Measurements from ENCODE around the gene SRCIN1. TPM values are rescaled to one million over a fixed set of nuclear protein-coding genes. Genes with fewer than 3 reads are reported as not detected.
A peak's percentile ranks its signal among the peaks of the same experiment; 100 is the strongest.

SRCIN1 gene
- total RNA-seq, 1 experiment from 2014 or later, result 6.9 TPM

GRCh38 chr17:38579934-38580333 lies 25.8 kb downstream of the SRCIN1 start:
- no CpG with 5 or more reads among the region's 7 CpGs for WGBS (ENCODE audit: extremely low coverage, insufficient read length, low lambda C conversion rate)
- H3K36me3 Mint-ChIP-seq (ENCODE audit: insufficient read depth in 1 of 3, low read depth in 3 of 3), result no peaks in the 10 kb centered on the region

More at GRCh38 chr17:38579934-38580333, 25.8 kb downstream of the SRCIN1 start:
- Histone ChIP-seq H3K18ac (ENCODE audit: insufficient read length, low read depth, low read length) (no peak overlapping the region), H4K91ac (ENCODE audit: insufficient read length, low read depth, low read length) (no peak overlapping the region), H2BK5ac (ENCODE audit: insufficient read length, low read length) (no peak overlapping the region), H3K23me2 (ENCODE audit: insufficient read length, low read depth, low read length, poor library complexity, severe bottlenecking) (peaks cover 7% of the 10 kb centered on the region), H3T11ph (ENCODE audit: low read length) (no peak overlapping the region), H3K79me1 (ENCODE audit: insufficient read depth, low read depth, low read length, poor library complexity, severe bottlenecking) (no peaks in the 10 kb centered on the region), H4K8ac (replicated peaks; ENCODE audit: insufficient read length, low read depth, low read length) (no peak overlapping the region), H3K9ac (ENCODE audit: extremely low read depth, insufficient read length, low read length) (no peak overlapping the region), H2AK5ac (ENCODE audit: insufficient read length, low read length) (no peak overlapping the region), H3K4me2 (ENCODE audit: insufficient read depth, insufficient read length, low read length) (no peak overlapping the region), H4K20me1 (ENCODE audit: control insufficient read depth, insufficient read depth, insufficient read length) (no peaks in the 10 kb centered on the region), H2BK15ac (ENCODE audit: low read depth, low read length) (no peak overlapping the region), H3K27me3 (ENCODE audit: insufficient read depth, low read length) (peaks cover 49% of the 10 kb centered on the region), H3K23ac (ENCODE audit: insufficient read length, low read depth, low read length) (no peak overlapping the region), H3K27ac (ENCODE audit: insufficient read length, low read depth, low read length) (no peak overlapping the region), H2BK12ac (ENCODE audit: insufficient read length, low read depth, low read length) (no peak overlapping the region), H2BK20ac (ENCODE audit: low read depth, low read length, poor library complexity, severe bottlenecking) (no peak overlapping the region), H3K79me2 (ENCODE audit: insufficient read depth, low read length) (no peaks in the 10 kb centered on the region), H4K5ac (ENCODE audit: insufficient read length, low read depth, low read length) (no peak overlapping the region), H3K4ac (ENCODE audit: low read depth, low read length) (no peak overlapping the region), H3K14ac (ENCODE audit: insufficient read depth, low read length) (no peak overlapping the region), H2BK120ac (ENCODE audit: low read depth, low read length, poor library complexity, severe bottlenecking) (no peak overlapping the region), H3K56ac (ENCODE audit: insufficient read length, low read depth, low read length) (no peak overlapping the region), H3K4me1 (ENCODE audit: insufficient read depth, low read length) (no peaks in the 10 kb centered on the region), H3K9me3 (ENCODE audit: control insufficient read depth, low read depth, low read length) (no peaks in the 10 kb centered on the region), H2AFZ (ENCODE audit: low read length) (no peak overlapping the region)
- H3K4me1 Mint-ChIP-seq, result peaks cover 29 to 52% of the 10 kb centered on the region in 2 experiments
- H3K9me3 Mint-ChIP-seq, result no peaks in the 10 kb centered on the region
- H3K27me3 Mint-ChIP-seq (ENCODE audit: low read depth), result peaks cover 89% of the 10 kb centered on the region
- H3K27ac Mint-ChIP-seq, result no peak overlapping the region
- peak overlapping the region in 1 of 2 experiments; percentile 35; a peak in 1 of 5 replicates for H3K4me3 Mint-ChIP-seq
- TF ChIP-seq CTCF (conservative IDR thresholded peaks at IDR 0.05), result peak; percentile 60; the same call in 2 of the 3 replicates
- DNase-seq, result peak; percentile 89

All from H9 (cell line).